A673 (cell line): ENCODE data around the gene HS3ST5.
A peak's percentile ranks its signal among the peaks of the same experiment; 100 is the strongest.

ENCODE experiments used
- CTCF ChIP-seq: fragments of 300-800, 200-600 bp; sonication (generic); conservative IDR thresholded peaks from 2 replicates; pipeline ENCODE4 v1.5.1; 2017; ENCODE audit warnings: low read depth, mild to moderate bottlenecking, antibody characterized with exemption, low read length, moderate library complexity, mixed read lengths
- EZH2 ChIP-seq: fragments of 200-600 bp; sonication (generic); IDR thresholded peaks from 2 replicates; pipeline ENCODE4 v1.6.1; 2017; ENCODE audit warnings: borderline replicate concordance, low read depth, mild to moderate bottlenecking, mixed read lengths, antibody characterized with exemption, low read length; ENCODE audit not compliant: poor library complexity, severe bottlenecking

GRCh38 chr6:114343782-114344144 lies 940 bp upstream of the HS3ST5 start:
- TF ChIP-seq CTCF (0 out of 2 replicates have a peak, but pooled peaks have one; percentile 5), EZH2 (no peak)
